Suprapubic skin (tissue), 4 donors: ENCODE measurements around the gene PACS2. TPM values are rescaled to one million over a fixed set of nuclear protein-coding genes. Genes with fewer than 3 reads are reported as not detected.

Experiments used
- DNase-seq, 2 donors: peaks; one replicate each; pipeline ENCODE4 v3.0.0-alpha.2; 2019; ENCODE audit warnings: low spot score in 2 of 2
- H3K27ac ChIP-seq: fragments of 200-600 bp; sonication (generic); one replicate; pipeline ENCODE4 v1.5.1; 2019
- H3K27me3 ChIP-seq: fragments of 200-600 bp; sonication (generic); one replicate; pipeline ENCODE4 v1.5.1; 2019
- H3K36me3 ChIP-seq: fragments of 200-600 bp; sonication (generic); one replicate; pipeline ENCODE4 v1.5.1; 2019
- H3K4me1 ChIP-seq: fragments of 200-600 bp; sonication (generic); one replicate; pipeline ENCODE4 v1.5.1; 2019
- H3K4me3 ChIP-seq: fragments of 200-600 bp; sonication (generic); one replicate; pipeline ENCODE4 v1.5.1; 2019; ENCODE audit warnings: mild to moderate bottlenecking
- H3K9me3 ChIP-seq: fragments of 200-600 bp; sonication (generic); one replicate; pipeline ENCODE4 v1.5.1; 2019
- EP300 ChIP-seq: sonication (generic); formaldehyde crosslinking; IDR thresholded peaks from one replicate; pipeline ENCODE4 v1.6.1; 2017; ENCODE audit warnings: antibody characterized with exemption
- POLR2A ChIP-seq, 2 donors: fragments of 450-650 bp; IDR thresholded peaks; one replicate each; pipeline ENCODE4 v1.6.1; 2017; ENCODE audit warnings: antibody characterized with exemption in 2 of 2, mild to moderate bottlenecking in 2 of 2, moderate library complexity in 2 of 2
- POLR2AphosphoS5 ChIP-seq, 3 donors: sonication (generic); formaldehyde crosslinking; IDR thresholded peaks; one replicate each; pipeline ENCODE4 v1.6.1; 2017; ENCODE audit warnings: antibody characterized with exemption in 3 of 3
- WGBS: methylation state at CpG from one replicate; pipeline ENCODE4 v1.1.5; 2018; 5-methylcytosine and 5-hydroxymethylcytosine counted together
- total RNA-seq, 4 donors: library from RNA; depleted of rRNA; stranded (reverse); fragments of >200 nt; gene quantifications; one replicate each; pipeline ENCODE4 v1.1.0, GENCODE V29; 2016
- TF ChIP-seq, protein P1 (sequence below), 2 donors: fragments of 200-600 bp in 1 of 2; fragments of 450-650 bp in 1 of 2; sonication (generic) in 1 of 2; IDR thresholded peaks; one replicate each; pipeline ENCODE4 v1.5.1; 2016 to 2019; ENCODE audit warnings: antibody characterized with exemption in 2 of 2, mild to moderate bottlenecking in 1 of 2, moderate library complexity in 1 of 2

The PACS2 gene
- total RNA-seq, 4 donors from 2014 or later: 41.9 to 100 (median 66.6) TPM

DNA sequence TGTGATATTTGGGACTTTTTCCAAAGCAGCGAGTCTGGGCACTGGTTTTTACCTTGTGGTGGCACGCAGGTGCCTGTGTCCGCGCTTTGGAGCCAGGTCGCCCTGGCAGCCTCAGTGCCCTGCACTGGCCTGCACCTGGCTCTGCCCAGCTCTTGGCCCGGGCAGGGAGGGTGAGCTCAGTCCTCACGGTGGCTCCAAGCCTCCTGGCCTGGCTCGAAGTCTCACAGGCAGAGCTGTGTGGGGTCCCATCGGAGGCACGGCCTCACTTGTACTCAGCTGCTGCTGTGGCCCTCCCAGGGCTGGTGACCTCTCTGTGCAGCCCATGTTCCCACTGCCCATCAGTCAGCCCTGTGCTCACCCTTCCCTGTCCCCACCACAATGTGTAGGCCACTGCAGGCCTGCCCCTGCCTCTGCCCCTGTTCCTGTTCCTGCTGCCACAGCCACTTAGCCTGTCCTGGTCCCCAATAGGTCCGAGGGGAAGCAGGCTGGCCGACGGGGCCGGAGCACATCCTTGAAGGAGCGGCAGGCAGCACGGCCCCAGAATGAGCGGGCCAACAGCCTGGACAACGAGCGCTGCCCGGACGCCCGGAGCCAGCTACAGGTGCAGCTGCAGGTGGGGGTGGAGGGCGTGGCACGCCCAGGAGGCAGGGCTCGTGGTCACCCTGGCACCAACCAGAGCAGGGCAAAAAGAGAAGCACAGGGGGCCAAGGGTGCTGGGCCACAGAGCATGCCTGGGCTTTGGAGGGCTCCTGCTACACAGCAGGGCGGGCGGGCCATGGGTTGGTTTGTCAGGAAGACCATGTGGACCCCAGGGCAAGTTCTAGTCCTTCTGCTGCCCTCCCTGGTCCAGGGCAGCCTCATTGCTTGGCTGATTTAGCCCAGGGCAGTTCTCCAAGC lies 67.1 kb downstream of the PACS2 start:
- no peaks in the 10 kb centered on the region for H3K27me3 ChIP-seq
- no peak overlapping the region for H3K27ac ChIP-seq
- no peak for DNase-seq
- H3K9me3 ChIP-seq: no peaks in the 10 kb centered on the region
- H3K4me3 ChIP-seq: no peak overlapping the region
- peaks cover 28% of the 10 kb centered on the region for H3K4me1 ChIP-seq
- TF ChIP-seq, protein P1, sequence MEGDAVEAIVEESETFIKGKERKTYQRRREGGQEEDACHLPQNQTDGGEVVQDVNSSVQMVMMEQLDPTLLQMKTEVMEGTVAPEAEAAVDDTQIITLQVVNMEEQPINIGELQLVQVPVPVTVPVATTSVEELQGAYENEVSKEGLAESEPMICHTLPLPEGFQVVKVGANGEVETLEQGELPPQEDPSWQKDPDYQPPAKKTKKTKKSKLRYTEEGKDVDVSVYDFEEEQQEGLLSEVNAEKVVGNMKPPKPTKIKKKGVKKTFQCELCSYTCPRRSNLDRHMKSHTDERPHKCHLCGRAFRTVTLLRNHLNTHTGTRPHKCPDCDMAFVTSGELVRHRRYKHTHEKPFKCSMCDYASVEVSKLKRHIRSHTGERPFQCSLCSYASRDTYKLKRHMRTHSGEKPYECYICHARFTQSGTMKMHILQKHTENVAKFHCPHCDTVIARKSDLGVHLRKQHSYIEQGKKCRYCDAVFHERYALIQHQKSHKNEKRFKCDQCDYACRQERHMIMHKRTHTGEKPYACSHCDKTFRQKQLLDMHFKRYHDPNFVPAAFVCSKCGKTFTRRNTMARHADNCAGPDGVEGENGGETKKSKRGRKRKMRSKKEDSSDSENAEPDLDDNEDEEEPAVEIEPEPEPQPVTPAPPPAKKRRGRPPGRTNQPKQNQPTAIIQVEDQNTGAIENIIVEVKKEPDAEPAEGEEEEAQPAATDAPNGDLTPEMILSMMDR (IDR thresholded peaks at IDR 0.05): no peak
- H3K36me3 ChIP-seq: peaks cover 61% of the 10 kb centered on the region
- 94% methylated on average over 13 of the region's 27 CpGs for WGBS

DNA sequence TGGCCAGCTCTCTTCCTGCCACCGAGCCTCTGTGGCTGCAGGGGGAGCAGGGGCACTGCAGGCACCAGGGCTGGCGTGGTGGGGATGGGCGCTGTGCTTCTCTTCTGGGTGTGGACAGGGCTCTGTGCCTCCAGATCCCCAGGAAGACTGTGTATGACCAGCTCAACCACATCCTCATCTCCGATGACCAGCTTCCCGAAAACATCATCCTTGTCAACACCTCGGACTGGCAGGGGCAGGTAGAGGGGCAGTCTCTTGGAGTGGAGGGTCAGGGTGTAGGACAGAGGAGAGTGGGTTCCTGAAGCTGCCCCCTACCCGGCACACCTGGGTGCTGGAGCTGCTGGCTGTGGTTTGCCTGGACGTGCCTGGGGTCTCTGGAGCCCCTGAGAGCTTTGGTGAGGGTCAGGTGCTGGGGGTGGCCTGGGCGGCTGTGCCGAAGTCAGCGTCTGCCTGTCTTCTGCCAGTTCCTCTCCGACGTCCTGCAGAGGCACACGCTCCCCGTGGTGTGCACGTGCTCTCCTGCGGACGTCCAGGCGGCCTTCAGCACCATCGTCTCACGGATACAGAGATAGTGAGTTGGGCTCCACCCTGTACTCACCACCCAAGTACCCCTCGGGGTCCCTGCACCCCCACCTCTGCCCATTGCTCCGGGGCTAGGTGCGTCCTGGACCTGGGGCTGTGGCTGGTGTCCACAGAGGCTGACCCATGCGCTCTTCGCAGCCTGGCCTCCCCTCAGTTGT lies 68.0 kb downstream of the PACS2 start:
- no peak overlapping the region for H3K27ac ChIP-seq
- H3K9me3 ChIP-seq: no peaks in the 10 kb centered on the region
- H3K4me1 ChIP-seq: peaks cover 33% of the 10 kb centered on the region
- H3K36me3 ChIP-seq: peaks cover 67% of the 10 kb centered on the region
- H3K27me3 ChIP-seq: no peaks in the 10 kb centered on the region
- TF ChIP-seq EP300 (no peak), POLR2A (IDR thresholded peaks at IDR 0.05) (no peak), POLR2AphosphoS5 (IDR thresholded peaks at IDR 0.05) (no peak)
- TF ChIP-seq, protein P1 (IDR thresholded peaks at IDR 0.05): no peak
- no peak for DNase-seq
- no peak overlapping the region for H3K4me3 ChIP-seq
- WGBS: 96% methylated on average over 9 of the region's 26 CpGs

GRCh38 chr14:105383083-105383730 lies 68.7 kb downstream of the PACS2 start:
- no peak for DNase-seq
- H3K27ac ChIP-seq: no peak overlapping the region
- H3K27me3 ChIP-seq: no peaks in the 10 kb centered on the region
- peaks cover 67% of the 10 kb centered on the region for H3K36me3 ChIP-seq
- WGBS: 98% methylated on average over 18 of the region's 32 CpGs
- no peaks in the 10 kb centered on the region for H3K9me3 ChIP-seq
- H3K4me1 ChIP-seq: peaks cover 33% of the 10 kb centered on the region
- H3K4me3 ChIP-seq: no peak overlapping the region
- TF ChIP-seq EP300: no peak
- TF ChIP-seq, protein P1 (IDR thresholded peaks at IDR 0.05): no peak
- TF ChIP-seq POLR2A (IDR thresholded peaks at IDR 0.05): no peak
- no peak for TF ChIP-seq POLR2AphosphoS5 (IDR thresholded peaks at IDR 0.05)

DNA sequence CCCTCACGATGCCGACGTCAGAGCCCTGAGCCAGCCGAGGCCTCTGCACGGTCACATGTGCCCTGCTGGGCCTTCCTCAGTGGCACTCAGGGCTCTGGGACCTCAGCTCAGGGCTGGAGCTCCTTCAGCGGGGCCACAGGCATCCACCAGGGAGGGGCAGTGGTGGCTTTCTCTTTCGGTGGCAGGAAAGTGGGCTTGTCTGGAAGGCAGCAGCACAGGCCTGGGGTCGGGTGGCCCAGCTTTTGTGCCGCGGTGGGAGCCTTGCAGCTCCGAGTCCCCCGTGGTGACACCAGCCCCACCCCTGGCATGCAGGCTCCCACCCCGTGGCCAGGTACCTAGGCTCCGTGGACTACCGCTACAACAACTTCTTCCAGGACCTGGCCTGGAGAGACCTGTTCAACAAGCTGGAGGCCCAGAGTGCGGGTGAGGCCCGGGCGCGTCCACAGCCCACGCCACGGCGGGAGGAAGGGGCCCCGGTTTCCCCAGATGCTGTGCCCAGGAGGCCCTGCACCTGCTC lies 69.6 kb downstream of the PACS2 start:
- H3K36me3 ChIP-seq: peaks cover 67% of the 10 kb centered on the region

More for the DNA sequence above, 69.6 kb downstream of the PACS2 start:
- TF ChIP-seq EP300 (no peak), POLR2A (IDR thresholded peaks at IDR 0.05) (no peak), POLR2AphosphoS5 (IDR thresholded peaks at IDR 0.05) (no peak)
- TF ChIP-seq, protein P1 (IDR thresholded peaks at IDR 0.05): no peak
- peaks cover 34% of the 10 kb centered on the region for H3K4me1 ChIP-seq
- 81% methylated on average over 17 of the region's 23 CpGs for WGBS
- no peaks in the 10 kb centered on the region for H3K9me3 ChIP-seq
- no peak for DNase-seq
- no peak overlapping the region for H3K4me3 ChIP-seq
- H3K27ac ChIP-seq: no peak overlapping the region
- no peaks in the 10 kb centered on the region for H3K27me3 ChIP-seq
